Left renal pelvis (tissue), 4 donors: ENCODE measurements around the gene AP3S1. TPM values are rescaled to one million over a fixed set of nuclear protein-coding genes. Genes with fewer than 3 reads are reported as not detected.

Source experiments
- polyA plus RNA-seq, 4 donors: library from polyadenylated mRNA; unstranded; fragments of 120-200 nt; gene quantifications; one replicate each; pipeline ENCODE4 v1.2.1, GENCODE V29; 2013; ENCODE audit not compliant: insufficient read length in 4 of 4

The AP3S1 gene
- polyA plus RNA-seq, 4 donors: 111 to 231 (median 142) TPM

Other genes starting within 250 kb of the AP3S1 start
- gene TICAM2, start 239.5 kb upstream of the AP3S1 start, polyA plus RNA-seq: 1 to 10 TPM; 1.7 to 8.0 (median 2.7) TPM
- gene TMED7, start 215.9 kb upstream of the AP3S1 start, polyA plus RNA-seq: 100 to 1,000 TPM in 2 of 4 donors, 10 to 100 TPM in 2; 92.3 to 127 (median 102) TPM
- gene CDO1, start 25.3 kb upstream of the AP3S1 start, polyA plus RNA-seq: 10 to 100 TPM; 16.2 to 51.3 (median 29.3) TPM
- 10 to 100 TPM; 54.0 to 71.7 (median 58.6) TPM for gene ATG12, start 370 bp upstream of the AP3S1 start, polyA plus RNA-seq
- gene LVRN, start 120.5 kb downstream of the AP3S1 start, polyA plus RNA-seq: 10 to 100 TPM in 1 of 4 donors, 1 to 10 TPM in 2, under 1 TPM in 1; 0.79 to 13.6 (median 1.1) TPM
- gene ARL14EPL, start 190.5 kb downstream of the AP3S1 start, polyA plus RNA-seq: not detected
- 10 to 100 TPM; 38.4 to 75.5 (median 58.7) TPM for gene COMMD10, start 243.1 kb downstream of the AP3S1 start, polyA plus RNA-seq